ENCODE data around the gene DHH.
"Not testable (repeated sequence)": the region's sequence is repeated elsewhere in the genome, so short reads cannot be mapped to it uniquely, and the experiment has no call there.

DNA sequence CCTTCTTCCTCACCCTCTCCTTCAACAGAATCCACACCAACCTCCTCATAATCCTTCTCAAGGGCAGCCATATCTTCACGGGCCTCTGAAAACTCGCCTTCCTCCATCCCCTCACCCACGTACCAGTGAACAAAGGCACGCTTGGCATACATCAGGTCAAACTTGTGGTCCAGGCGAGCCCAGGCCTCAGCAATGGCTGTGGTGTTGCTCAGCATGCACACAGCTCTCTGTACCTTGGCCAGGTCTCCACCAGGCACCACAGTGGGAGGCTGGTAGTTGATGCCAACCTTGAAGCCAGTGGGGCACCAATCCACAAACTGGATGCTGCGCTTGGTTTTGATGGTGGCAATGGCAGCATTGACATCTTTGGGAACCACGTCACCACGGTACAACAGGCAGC is 33.4 kb upstream of the DHH start:
- TF ChIP-seq POLR2A (IDR thresholded peaks at IDR 0.05; ENCODE audit: extremely low read depth, insufficient read length); CTCF (IDR thresholded peaks at IDR 0.05; ENCODE audit: low read depth, low read length); MAX (IDR thresholded peaks at IDR 0.05; ENCODE audit: low read depth, low read length); MYC (IDR thresholded peaks at IDR 0.05; ENCODE audit: low read depth, low read length): not testable (repeated sequence)

All from NB4 (cell line).